NCI-H446 (cell line): ENCODE data around the gene DNAJC10.
"Not testable (repeated sequence)": the region's sequence is repeated elsewhere in the genome, so short reads cannot be mapped to it uniquely, and the experiment has no call there.

ENCODE experiments used
- DNase-seq, 2 experiments: peaks; one replicate each; lab custom pipeline; 2025; lab: John Stamatoyannopoulos, UW

Gene DNAJC10, protein sequence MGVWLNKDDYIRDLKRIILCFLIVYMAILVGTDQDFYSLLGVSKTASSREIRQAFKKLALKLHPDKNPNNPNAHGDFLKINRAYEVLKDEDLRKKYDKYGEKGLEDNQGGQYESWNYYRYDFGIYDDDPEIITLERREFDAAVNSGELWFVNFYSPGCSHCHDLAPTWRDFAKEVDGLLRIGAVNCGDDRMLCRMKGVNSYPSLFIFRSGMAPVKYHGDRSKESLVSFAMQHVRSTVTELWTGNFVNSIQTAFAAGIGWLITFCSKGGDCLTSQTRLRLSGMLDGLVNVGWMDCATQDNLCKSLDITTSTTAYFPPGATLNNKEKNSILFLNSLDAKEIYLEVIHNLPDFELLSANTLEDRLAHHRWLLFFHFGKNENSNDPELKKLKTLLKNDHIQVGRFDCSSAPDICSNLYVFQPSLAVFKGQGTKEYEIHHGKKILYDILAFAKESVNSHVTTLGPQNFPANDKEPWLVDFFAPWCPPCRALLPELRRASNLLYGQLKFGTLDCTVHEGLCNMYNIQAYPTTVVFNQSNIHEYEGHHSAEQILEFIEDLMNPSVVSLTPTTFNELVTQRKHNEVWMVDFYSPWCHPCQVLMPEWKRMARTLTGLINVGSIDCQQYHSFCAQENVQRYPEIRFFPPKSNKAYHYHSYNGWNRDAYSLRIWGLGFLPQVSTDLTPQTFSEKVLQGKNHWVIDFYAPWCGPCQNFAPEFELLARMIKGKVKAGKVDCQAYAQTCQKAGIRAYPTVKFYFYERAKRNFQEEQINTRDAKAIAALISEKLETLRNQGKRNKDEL

DNA sequence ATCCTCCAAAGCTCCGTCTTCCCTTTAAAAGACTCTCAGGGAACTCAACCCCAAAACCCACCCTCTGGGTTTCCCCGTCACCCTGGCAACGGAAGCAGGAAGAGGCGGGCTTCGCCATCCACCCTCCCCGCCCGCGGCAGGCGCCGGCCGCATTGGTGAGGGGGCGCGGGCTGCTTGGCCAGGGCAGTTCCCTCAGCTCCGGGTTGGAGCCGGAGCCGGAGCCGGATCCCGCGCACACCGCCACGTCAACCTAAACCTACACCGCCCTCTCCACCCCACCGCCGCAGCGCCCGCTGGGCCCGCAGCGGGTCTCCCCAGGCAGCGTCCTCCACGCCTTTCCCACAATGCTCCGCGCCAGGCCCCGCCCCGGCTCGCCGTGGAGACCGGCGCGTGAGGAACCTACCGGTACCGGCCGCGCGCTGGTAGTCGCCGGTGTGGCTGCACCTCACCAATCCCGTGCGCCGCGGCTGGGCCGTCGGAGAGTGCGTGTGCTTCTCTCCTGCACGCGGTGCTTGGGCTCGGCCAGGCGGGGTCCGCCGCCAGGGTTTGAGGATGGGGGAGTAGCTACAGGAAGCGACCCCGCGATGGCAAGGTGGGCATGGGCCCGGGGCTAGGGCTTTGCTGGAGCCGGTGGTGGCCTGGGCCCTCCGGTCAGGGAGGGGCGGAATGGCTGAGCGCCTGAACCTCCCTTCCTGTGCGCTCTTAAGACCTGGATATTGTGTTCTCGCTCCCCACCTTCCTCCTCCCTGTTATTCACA lies at the start of gene DNAJC10:
DNAJC10 (plus strand) TSS at position 366 of the 758 bp plus-strand sequence. CDS start 1,830 bp downstream, outside the sequence.
- peak; percentile 82 to 96 for DNase-seq

DNA sequence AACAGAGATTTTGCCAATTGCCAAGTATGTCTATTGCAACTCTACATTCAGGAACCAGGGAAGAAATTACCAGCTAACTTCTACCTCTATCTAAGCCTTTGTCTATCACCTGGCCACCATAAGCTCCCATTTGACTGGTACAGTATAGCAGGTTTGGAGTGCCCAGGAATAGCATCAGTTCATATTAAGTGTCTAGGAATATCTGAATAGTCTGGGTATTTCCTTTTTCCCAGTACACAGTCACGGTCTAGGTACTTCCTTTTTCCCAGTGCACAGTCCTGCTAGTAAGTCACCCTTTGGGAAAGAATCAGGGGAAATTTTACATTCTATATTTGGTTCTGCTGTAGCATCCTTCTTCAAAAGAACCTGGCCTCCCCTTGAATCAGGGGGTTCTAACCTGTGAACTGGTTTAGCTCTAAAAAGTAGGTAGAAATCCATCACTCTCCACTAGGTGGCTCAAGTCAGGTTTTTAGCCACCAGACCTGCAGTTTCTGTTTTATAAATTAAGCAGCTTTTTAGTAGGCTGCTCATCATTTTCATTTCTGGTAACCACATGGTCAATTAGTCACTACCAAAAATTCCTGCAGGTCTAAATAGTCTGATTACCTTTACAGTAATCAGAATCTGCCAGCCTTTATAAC lies 49.3 kb upstream of the DNAJC10 start:
- DNase-seq: peak in 1 of 2 experiments; percentile 40

DNA sequence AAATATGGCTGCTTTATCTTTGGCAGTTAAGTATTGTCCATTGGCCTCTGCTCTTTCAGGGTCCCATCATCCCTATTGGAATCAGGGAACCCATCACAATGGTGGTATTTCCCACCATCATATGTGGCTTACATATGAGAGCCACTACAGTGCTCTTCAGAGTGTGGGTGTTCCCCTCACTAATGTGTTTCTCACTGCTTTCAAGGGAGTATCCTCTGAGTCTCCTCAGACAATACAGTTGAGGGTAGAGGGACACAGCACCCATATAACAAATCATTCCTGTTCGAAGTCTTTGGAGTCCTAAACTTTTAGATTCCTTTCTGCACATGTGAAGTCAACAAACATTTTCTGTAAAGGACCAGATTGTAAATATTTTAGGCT lies 48.8 kb upstream of the DNAJC10 start:
- no peak for DNase-seq

DNA sequence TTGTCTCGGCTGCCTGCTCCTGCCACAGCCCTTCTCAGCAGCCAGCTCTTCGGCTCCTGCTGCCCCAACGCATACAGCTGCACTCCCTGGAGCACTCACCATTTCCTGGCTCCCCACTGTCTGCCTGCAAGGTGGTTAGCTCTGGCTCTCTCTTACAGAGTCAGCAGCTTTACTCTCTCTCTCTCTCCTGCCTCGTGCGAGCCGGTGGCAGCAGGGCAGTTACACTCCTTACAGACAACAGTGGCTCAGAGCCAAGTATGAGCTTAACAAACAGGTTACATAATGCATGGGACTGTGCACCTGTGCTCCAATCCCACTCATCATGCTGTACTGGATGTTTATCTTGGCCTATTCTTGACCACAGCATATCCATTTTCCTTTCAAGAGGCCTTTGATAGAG lies 47.4 kb upstream of the DNAJC10 start:
- no peak for DNase-seq

DNA sequence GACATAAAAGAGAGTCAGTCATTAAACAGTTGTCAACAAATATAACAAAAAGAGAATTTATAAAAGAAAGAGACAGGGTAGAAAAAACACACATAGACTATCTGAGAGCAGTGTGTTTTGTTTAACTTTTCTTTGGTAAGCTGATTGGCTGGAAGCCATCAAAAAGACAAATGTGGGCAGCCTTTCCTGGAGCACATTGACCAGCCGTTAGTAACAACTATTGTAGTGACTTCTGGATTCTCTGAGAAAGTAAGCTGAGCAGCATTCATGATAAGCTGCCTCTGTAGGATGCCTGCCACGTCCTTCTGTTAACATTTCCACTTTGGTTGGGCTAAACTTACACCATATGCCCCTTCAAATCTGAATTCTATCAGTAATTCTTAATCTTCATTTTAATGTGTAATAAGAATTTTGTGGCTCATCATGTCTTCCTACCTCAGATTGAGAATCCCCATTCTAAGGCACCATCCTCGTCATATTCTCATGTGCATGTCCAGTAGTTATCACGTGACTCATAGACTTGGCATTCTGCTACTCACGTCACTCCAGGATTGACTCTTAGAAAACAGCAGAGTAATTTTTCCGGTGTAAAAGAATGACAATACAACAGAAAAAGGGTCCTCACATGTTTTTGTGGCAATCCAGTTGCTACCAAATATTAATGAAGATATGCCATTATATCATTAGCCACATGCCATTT lies 43.4 kb upstream of the DNAJC10 start:
- no peak for DNase-seq

DNA sequence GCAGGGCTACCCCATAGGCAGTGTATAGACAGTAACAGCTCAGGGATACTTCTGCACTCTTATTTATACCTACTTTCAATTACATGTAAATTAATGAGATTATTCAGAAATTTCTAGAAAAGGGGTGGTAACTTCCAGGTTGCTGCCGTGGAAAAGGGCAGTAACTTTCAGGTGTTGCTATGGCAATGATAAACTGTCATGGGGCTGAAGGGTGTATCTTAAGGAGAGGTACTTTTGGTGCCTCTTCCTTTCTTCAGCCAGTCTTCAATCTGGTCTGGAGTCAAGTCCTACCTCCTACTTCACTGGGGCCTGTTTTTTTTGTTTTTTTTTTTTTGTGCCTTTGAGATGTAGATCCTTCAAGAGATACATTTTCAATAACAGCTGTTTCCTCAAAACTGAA lies 35.2 kb upstream of the DNAJC10 start:
- no peak for DNase-seq

DNA sequence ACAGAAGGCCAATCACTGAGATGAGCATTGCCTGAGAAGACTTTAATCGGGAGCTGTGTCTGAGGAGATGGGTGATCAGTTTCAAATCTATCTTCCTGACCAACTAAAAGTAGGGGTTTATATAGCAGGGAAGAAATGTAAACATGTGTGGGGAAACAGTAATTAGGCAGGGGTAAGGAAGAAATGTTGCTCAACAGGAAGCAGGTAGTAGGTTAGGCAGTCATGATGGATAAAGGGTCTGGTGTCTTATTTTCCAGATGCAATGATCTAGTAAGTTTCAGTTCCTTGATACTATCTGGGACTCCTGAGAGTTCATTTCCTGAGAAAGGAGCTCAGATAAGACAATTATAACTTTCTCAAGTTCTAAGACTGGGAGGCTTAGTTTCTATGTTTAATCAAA lies 33.8 kb upstream of the DNAJC10 start:
- DNase-seq: no peak

DNA sequence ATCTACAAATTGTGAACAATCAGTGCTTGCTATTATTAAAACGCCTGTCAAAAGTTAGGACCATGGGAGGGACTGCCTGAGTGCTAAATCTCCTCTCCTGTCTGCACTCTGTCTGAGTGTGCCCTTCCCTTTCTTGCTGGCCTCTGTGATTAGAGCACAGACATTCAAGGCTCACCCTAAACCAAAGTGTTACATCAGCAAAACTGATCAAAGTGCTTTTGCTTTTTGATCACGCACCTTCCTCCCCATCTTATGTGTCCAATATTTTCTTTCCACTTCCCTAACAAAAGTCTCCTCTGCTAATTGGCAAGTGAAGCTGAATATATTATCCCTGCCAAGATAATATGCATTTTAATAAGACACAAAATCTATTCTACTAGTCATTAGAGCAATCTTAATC lies 30.5 kb upstream of the DNAJC10 start:
- no peak for DNase-seq

DNA sequence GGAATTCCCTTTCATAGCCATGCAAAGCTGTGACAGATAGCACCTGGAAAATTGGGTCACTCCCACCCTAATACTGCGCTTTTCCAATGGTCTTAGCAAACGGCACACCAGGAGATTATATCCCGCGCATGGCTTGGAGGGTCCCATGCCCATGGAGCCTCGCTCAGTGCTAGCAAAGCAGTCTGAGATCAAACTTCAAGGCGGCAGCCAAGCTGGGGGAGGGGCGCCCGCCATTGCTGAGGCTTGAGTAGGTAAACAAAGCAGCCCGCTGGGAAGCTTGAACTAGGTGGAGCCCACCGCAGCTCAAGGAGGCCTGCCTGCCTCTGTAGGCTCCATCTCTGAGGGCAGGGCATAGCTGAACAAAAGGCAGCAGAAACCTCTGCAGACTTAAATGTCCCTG lies 29.3 kb upstream of the DNAJC10 start:
- DNase-seq: not testable (repeated sequence)

DNA sequence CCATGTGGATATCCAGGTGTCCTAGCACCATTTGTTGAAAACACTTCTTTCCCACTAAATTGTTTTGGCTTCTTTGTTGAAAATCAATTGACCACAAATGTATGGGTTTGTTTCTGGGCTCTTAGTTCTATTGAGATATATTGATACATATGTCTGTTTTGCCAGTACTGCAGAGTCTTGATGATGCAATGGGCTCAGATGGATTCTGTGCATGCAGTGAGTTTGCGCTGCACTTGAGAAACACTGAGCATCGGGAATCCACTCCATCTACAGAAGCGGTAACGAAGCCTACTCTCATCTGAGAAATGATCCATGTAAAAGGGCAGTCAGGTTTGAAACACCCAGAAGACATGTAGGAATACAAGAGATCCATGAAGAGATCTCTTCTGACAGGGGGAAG lies 21.9 kb upstream of the DNAJC10 start:
- no peak for DNase-seq

DNA sequence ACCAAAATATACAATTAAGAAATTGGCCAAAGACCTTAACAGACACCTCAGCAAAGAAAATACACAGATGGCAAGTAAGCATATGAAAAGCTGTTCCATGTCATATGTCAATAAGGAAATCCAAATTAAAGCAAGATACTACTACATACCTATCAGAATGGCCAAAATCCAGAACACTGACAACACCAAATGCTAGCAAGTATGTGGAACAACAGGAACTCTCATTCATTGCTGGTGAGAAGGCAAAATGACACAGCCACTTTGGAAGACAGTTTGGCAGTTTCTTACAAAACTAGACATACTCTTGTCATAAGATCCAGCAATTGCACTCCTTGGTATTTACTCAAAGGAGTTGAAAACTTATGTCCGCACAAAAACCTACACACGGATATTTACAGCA lies 20.3 kb upstream of the DNAJC10 start:
- no peak for DNase-seq

DNA sequence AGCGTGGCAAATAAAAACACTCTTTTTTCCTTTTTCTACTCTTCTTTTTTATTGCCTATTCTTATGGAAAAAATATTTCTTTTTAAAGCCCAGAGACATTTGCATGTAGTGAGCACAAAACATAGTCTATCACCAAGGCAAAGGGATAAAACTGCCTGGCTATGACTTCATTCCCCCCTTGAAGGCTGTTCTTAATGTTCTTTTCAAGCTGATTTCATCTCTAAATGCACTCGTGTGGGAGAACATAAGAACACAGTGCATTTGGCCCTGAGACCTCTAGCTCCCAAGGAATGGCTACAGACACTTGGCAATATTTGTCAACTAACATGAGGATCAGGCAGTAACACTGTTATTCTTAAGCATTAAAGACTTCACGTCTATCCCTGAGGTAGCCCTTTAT lies 17.4 kb upstream of the DNAJC10 start:
- DNase-seq: no peak

DNA sequence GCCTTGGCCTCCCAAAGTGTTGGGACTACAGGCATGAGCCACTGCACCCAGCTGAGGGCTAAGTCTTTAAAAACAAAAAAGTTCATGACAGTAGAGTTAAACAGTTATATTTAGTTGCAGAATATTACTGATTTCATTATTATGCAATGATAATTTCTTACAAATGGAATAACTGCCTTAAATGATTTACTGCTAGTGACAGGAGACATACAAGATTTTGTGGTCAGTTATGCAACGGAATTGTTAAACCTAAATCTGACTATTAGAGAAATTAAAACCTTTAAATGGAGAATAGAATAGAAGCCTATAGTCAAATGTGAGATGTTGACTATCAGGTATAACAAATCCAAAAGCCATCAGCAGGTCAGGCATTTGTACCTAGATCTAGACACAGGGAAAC lies 10.3 kb upstream of the DNAJC10 start:
- no peak for DNase-seq

DNA sequence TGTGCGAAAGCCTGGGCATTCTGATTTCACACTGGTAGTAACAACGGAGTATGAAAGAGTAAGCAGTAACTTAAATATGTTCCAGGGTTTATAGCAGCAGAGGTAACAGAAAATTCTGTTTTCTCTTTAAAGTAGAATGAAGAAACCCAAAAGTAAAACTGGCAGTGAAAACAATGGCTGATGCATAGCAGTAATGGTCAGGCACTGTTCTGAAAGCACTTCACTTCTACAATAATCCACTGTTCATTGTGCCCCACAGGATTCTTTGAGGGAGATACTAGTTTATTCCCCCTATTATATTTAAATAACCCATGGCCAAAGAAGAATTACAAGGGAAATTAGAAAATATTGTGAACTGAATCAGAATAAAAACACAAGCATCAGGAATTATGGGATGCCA lies 9.3 kb upstream of the DNAJC10 start:
- no peak for DNase-seq

DNA sequence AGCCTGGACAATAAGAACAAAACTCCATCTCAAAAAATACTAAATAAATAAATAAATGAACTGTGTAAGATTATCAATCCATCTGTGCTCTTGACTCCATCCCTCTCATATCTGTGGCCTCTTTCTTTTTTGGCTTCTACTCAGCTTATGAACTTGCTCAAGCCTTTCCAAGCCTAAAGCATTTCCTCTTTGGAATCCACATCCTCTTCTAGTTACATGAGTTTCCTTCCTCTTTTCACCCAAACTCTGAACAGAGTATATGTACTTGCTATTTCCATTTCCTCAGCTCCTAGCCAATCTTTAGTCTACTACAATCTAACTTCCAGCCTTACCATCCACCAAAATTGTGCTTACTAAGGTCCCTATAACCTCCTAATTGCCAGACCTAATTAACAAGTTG lies 2.5 kb upstream of the DNAJC10 start:
- DNase-seq: no peak

DNA sequence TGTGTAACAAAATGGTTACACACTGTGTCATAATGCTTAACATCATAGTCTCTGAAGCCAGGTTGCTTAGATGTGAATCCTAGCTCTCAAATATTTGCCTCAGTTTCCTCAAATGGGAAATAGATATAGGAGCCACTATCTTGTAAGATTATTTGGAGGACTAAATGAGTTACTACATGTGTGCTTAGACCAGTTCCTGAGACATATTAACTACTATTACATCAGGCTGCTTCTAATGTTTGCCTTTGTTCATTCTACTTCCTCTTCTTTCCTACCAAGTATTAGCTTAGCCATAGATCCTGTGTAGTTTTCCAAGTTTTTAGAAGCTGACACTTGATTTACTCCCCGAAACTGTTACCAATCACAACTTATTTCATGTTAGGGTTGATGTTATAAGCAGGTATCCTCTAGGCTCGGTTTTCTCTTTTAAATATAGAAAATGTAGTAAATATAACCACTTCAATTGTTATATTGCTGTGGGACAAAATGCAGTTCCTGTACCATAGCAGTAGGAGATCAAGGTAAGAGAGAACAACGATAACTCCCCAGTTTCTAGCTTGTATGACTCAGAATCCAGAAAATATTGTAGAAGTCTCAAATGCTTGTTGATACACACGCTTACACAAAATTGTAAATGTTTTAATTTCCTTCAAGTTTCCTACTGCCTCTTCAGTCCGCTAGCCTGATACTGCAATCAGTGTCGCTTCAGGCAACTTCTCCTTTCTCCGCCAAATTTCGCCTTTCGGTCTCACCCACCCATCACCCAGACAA lies 751 bp upstream of the DNAJC10 start:
- DNase-seq: no peak

DNA sequence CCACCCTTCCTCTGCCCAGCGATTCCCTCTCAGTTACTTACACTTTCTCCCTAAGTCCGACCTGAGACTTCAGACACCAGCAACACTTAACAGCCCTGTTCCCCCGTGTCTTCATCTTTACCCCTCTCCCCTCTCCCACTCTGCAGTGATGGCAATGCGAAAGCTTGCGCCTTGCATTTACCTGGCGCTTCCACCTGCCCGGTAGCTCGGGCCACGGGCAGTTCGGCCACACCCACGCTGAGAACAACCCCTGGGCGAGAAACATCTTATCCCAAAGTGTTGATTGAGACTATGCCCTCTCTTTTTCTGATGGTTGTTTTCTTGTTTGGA lies 558 bp downstream of the DNAJC10 start:
- DNase-seq: no peak

DNA sequence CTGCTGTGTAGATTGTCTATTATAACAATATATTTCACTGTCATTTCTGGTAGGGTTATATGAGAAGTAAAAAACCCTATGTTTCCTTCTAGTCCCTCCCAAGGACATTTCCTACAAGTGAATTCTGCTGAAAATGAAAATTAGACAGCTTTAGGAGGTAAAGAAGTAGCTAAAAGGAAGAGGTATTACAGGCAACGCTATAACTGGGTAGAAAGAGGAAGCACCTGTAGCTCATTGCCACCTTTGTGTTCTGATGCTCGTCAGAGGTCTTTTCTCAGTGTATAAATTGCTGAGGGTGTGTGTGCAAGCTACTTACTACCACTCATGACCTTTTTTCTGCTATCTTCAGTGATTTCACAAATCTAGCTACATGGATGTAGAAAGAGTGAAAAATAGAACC lies 1.4 kb downstream of the DNAJC10 start:
- DNase-seq: no peak

DNA sequence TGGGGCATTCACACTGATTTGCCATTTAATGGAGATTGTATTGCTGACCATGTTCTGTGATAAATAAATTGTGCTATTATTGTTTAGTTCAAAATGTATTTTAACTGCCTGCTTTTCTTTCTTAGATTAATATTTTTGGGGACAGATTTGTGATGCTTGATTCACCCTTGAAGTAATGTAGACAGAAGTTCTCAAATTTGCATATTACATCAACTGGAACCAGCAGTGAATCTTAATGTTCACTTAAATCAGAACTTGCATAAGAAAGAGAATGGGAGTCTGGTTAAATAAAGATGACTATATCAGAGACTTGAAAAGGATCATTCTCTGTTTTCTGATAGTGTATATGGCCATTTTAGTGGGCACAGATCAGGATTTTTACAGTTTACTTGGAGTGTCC lies 1.8 kb downstream of the DNAJC10 start:
- DNase-seq: no peak

DNA sequence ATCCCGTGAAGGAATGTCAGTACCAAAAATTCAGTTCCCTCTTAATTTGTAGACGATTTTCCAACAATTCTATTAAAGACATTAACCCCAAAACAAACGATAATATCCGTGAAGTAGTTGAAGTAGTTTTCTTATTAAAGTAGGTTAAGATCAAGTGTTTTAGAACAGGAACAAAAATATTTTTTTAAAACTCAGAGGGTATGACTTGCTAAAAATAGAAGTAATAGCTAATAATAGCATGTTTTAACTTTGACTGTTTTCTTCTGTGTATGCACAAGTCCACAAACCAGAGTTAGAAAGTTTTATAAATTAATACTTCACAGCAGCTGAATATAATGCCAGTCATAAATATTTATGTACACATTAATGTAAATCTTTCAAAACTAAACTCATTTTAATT lies 2.4 kb downstream of the DNAJC10 start:
- no peak for DNase-seq

DNA sequence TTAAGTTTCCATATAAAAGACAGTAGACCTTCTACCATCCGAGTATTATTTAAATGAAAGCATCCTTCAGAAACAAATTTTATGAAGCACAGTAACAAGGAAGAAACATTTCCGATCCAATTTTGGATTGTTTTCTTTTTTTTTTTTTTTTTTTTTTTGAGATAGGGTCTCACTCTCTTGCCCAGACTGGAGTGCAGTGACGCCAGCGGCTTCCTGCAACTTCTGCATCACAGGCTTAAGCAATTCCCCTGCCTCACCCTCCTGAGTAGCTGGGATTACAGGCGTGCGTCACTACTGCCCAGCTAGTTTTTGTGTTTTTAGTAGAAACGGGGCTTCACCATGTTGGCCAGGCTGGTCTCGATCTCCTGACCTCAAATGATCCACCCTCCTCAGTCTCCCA lies 3.1 kb downstream of the DNAJC10 start:
- not testable (repeated sequence) for DNase-seq
